T47D (cell line): ENCODE results near the gene TUBB4B.

Experiments
- DNase-seq, 2 experiments: peaks; one replicate each; pipeline versions ENCODE4 v3.0.0 to v3.0.0-alpha.2; 2011 to 2012; ENCODE audit warnings: low read depth in 1 of 2, low spot score in 1 of 2
- JUND ChIP-seq: IDR thresholded peaks from 2 replicates; pipeline ENCODE4 v1.6.1; 2012; ENCODE audit warnings: low read depth
- in situ Hi-C: cut with HindIII; loops from 2 replicates; pipeline ENCODE4 v1.10.0; 2016; ENCODE audit warnings: low sequenced_read_pairs, low pct_unique_long_range_greater_than_20kb

TUBB4B gene

GRCh38 chr9:137240841-137241489, at the start of gene TUBB4B:
TUBB4B (plus strand) TSS chr9:137241287; CDS start chr9:137241361, 74 bp downstream.
- in situ Hi-C loops, result no loop called here
- peak; percentile 100 for DNase-seq
- no peak for TF ChIP-seq JUND

- no peak for DNase-seq
- TF ChIP-seq JUND, result no peak
- in situ Hi-C loops, result no loop called here
These were observed 49.2 kb upstream of the TUBB4B start for GRCh38 chr9:137191691-137192447.

- DNase-seq, result no peak
- no peak for TF ChIP-seq JUND
- in situ Hi-C loops, result no loop called here
These were observed 48.7 kb upstream of the TUBB4B start for GRCh38 chr9:137192448-137192780.

GRCh38 chr9:137192859-137193258, 48.2 kb upstream of the TUBB4B start:
- in situ Hi-C loops, result no loop called here
- DNase-seq, result no peak
- no peak for TF ChIP-seq JUND

GRCh38 chr9:137193771-137194170, 47.3 kb upstream of the TUBB4B start:
- DNase-seq, result no peak
- TF ChIP-seq JUND, result no peak
- in situ Hi-C loops, result no loop called here

- DNase-seq, result no peak
- in situ Hi-C loops, result no loop called here
- no peak for TF ChIP-seq JUND
These were observed 46.7 kb upstream of the TUBB4B start for GRCh38 chr9:137194388-137194787.

GRCh38 chr9:137194909-137195308, 46.2 kb upstream of the TUBB4B start:
- DNase-seq, result peak in 1 of 2 experiments; percentile 77
- in situ Hi-C loops, result no loop called here
- no peak for TF ChIP-seq JUND

GRCh38 chr9:137195525-137196220, 45.4 kb upstream of the TUBB4B start:
- in situ Hi-C loops, result no loop called here
- no peak for TF ChIP-seq JUND
- peak in 1 of 2 experiments; percentile 83 for DNase-seq

GRCh38 chr9:137198051-137198901, 42.8 kb upstream of the TUBB4B start:
- in situ Hi-C loops, result no loop called here
- TF ChIP-seq JUND, result no peak
- peak; percentile 86 to 98 for DNase-seq

GRCh38 chr9:137198902-137199283, 42.2 kb upstream of the TUBB4B start:
- peak in 1 of 2 experiments; percentile 73 for DNase-seq
- in situ Hi-C loops, result no loop called here
- TF ChIP-seq JUND, result no peak

- no peak for DNase-seq
- in situ Hi-C loops, result no loop called here
These were observed 41.5 kb upstream of the TUBB4B start for GRCh38 chr9:137199411-137200121.

More at GRCh38 chr9:137199411-137200121, 41.5 kb upstream of the TUBB4B start:
- TF ChIP-seq JUND, result no peak
